ENCODE measurements around the gene PLEKHA6.

Gene PLEKHA6

GRCh38 chr1:204219971-204220616 is 139.6 kb downstream of the PLEKHA6 start:
- H3K4me3 ChIP-seq (ENCODE audit: low read length) = no peak overlapping the region
- H3K27me3 ChIP-seq (ENCODE audit: control insufficient read depth, insufficient read depth, low read length) = no peaks in the 10 kb centered on the region
- no peaks in the 10 kb centered on the region for H3K36me3 ChIP-seq (ENCODE audit: control insufficient read depth, low read depth, low read length)
- H3K9ac ChIP-seq (ENCODE audit: low read length) = no peak overlapping the region
- no peaks in the 10 kb centered on the region for H3K4me1 ChIP-seq (ENCODE audit: control insufficient read depth, low read depth, low read length)
- H3K27ac ChIP-seq (ENCODE audit: low read length) = no peak overlapping the region
- H3K9me3 ChIP-seq (ENCODE audit: control insufficient read depth, low read depth, low read length) = no peaks in the 10 kb centered on the region

GRCh38 chr1:204218552-204218951 is 141.2 kb downstream of the PLEKHA6 start:
- Histone ChIP-seq H3K27me3 (ENCODE audit: control insufficient read depth, insufficient read depth, low read length) (no peaks in the 10 kb centered on the region), H3K9ac (ENCODE audit: low read length) (no peak overlapping the region)

GRCh38 chr1:204217648-204218000 is 142.1 kb downstream of the PLEKHA6 start:
- Histone ChIP-seq H3K4me1 (ENCODE audit: control insufficient read depth, low read depth, low read length) (peaks cover 3% of the 10 kb centered on the region), H3K27me3 (ENCODE audit: control insufficient read depth, insufficient read depth, low read length) (no peaks in the 10 kb centered on the region), H3K27ac (ENCODE audit: low read length) (no peak overlapping the region), H3K36me3 (ENCODE audit: control insufficient read depth, low read depth, low read length) (no peaks in the 10 kb centered on the region), H3K9me3 (ENCODE audit: control insufficient read depth, low read depth, low read length) (no peaks in the 10 kb centered on the region), H3K9ac (ENCODE audit: low read length) (no peak overlapping the region), H3K4me3 (ENCODE audit: low read length) (no peak overlapping the region)

More at GRCh38 chr1:204218552-204218951, 141.2 kb downstream of the PLEKHA6 start:
- Histone ChIP-seq H3K36me3 (ENCODE audit: control insufficient read depth, low read depth, low read length) (no peaks in the 10 kb centered on the region), H3K4me3 (ENCODE audit: low read length) (no peak overlapping the region), H3K9me3 (ENCODE audit: control insufficient read depth, low read depth, low read length) (no peaks in the 10 kb centered on the region), H3K4me1 (ENCODE audit: control insufficient read depth, low read depth, low read length) (peaks cover 3% of the 10 kb centered on the region), H3K27ac (ENCODE audit: low read length) (no peak overlapping the region)

- Histone ChIP-seq H3K36me3 (ENCODE audit: control insufficient read depth, low read depth, low read length) (no peaks in the 10 kb centered on the region), H3K27me3 (ENCODE audit: control insufficient read depth, insufficient read depth, low read length) (no peaks in the 10 kb centered on the region), H3K27ac (ENCODE audit: low read length) (no peak overlapping the region), H3K9me3 (ENCODE audit: control insufficient read depth, low read depth, low read length) (no peaks in the 10 kb centered on the region), H3K4me3 (ENCODE audit: low read length) (no peak overlapping the region), H3K4me1 (ENCODE audit: control insufficient read depth, low read depth, low read length) (peaks cover 3% of the 10 kb centered on the region), H3K9ac (ENCODE audit: low read length) (no peak overlapping the region)
These were observed 142.7 kb downstream of the PLEKHA6 start for GRCh38 chr1:204216880-204217647.

- no peak overlapping the region for H3K27ac ChIP-seq (ENCODE audit: low read length)
- no peaks in the 10 kb centered on the region for H3K9me3 ChIP-seq (ENCODE audit: control insufficient read depth, low read depth, low read length)
- H3K36me3 ChIP-seq (ENCODE audit: control insufficient read depth, low read depth, low read length) = no peaks in the 10 kb centered on the region
- no peak overlapping the region for H3K4me3 ChIP-seq (ENCODE audit: low read length)
- peaks cover 3% of the 10 kb centered on the region for H3K4me1 ChIP-seq (ENCODE audit: control insufficient read depth, low read depth, low read length)
- H3K27me3 ChIP-seq (ENCODE audit: control insufficient read depth, insufficient read depth, low read length) = no peaks in the 10 kb centered on the region
- H3K9ac ChIP-seq (ENCODE audit: low read length) = no peak overlapping the region
These were observed 143.5 kb downstream of the PLEKHA6 start for GRCh38 chr1:204216236-204216635.

- Histone ChIP-seq H3K9ac (ENCODE audit: low read length) (no peak within 1 kb of the TSS), H3K4me3 (ENCODE audit: low read length) (peak within 1 kb of the TSS; percentile 76), H3K27me3 (ENCODE audit: control insufficient read depth, insufficient read depth, low read length) (no peaks in the 10 kb centered on the region), H3K9me3 (ENCODE audit: control insufficient read depth, low read depth, low read length) (no peaks in the 10 kb centered on the region), H3K36me3 (ENCODE audit: control insufficient read depth, low read depth, low read length) (no peaks in the 10 kb centered on the region), H3K27ac (ENCODE audit: low read length) (no peak within 1 kb of the TSS), H3K4me1 (ENCODE audit: control insufficient read depth, low read depth, low read length) (peaks cover 3% of the 10 kb centered on the region)
These were observed 145.8 kb downstream of the PLEKHA6 start, which contains the start of gene GOLT1A for GRCh38 chr1:204213668-204214662. GOLT1A (minus strand) TSS chr1:204213988; CDS start chr1:204213906, 82 bp downstream.

GRCh38 chr1:204212715-204213114 is 147.0 kb downstream of the PLEKHA6 start:
- no peak overlapping the region for H3K9ac ChIP-seq (ENCODE audit: low read length)
- H3K27ac ChIP-seq (ENCODE audit: low read length) = no peak overlapping the region
- no peaks in the 10 kb centered on the region for H3K27me3 ChIP-seq (ENCODE audit: control insufficient read depth, insufficient read depth, low read length)
- H3K9me3 ChIP-seq (ENCODE audit: control insufficient read depth, low read depth, low read length) = no peaks in the 10 kb centered on the region
- no peak overlapping the region for H3K4me3 ChIP-seq (ENCODE audit: low read length)
- peaks cover 3% of the 10 kb centered on the region for H3K4me1 ChIP-seq (ENCODE audit: control insufficient read depth, low read depth, low read length)
- H3K36me3 ChIP-seq (ENCODE audit: control insufficient read depth, low read depth, low read length) = no peaks in the 10 kb centered on the region

DNA sequence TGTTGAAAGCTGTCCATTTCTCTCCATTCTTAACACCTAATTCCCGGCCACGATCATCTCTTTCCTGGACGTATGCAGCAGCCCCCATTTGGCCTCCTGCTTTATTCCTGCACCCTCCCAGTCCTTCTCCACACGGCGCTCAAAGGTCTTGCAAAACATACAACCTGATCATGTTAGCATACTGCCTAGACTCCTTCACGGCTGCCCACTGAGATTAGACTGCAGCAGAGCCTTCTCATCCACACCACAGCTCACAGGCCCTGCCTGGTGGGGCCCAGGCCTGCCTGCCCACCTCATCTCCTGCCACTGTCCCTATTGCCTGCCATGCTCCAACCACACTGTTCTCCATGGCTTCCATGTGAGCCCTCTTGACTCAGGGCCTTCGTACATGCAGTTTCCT is 148.7 kb downstream of the PLEKHA6 start:
- no peak overlapping the region for H3K4me3 ChIP-seq (ENCODE audit: low read length)
- H3K27me3 ChIP-seq (ENCODE audit: control insufficient read depth, insufficient read depth, low read length) = no peaks in the 10 kb centered on the region
- no peak overlapping the region for H3K27ac ChIP-seq (ENCODE audit: low read length)
- no peak overlapping the region for H3K9ac ChIP-seq (ENCODE audit: low read length)
- peaks cover 3% of the 10 kb centered on the region for H3K4me1 ChIP-seq (ENCODE audit: control insufficient read depth, low read depth, low read length)
- no peaks in the 10 kb centered on the region for H3K9me3 ChIP-seq (ENCODE audit: control insufficient read depth, low read depth, low read length)
- H3K36me3 ChIP-seq (ENCODE audit: control insufficient read depth, low read depth, low read length) = no peaks in the 10 kb centered on the region

- Histone ChIP-seq H3K36me3 (ENCODE audit: control insufficient read depth, low read depth, low read length) (no peaks in the 10 kb centered on the region), H3K27ac (ENCODE audit: low read length) (no peak overlapping the region), H3K4me3 (ENCODE audit: low read length) (no peak overlapping the region), H3K9ac (ENCODE audit: low read length) (no peak overlapping the region), H3K9me3 (ENCODE audit: control insufficient read depth, low read depth, low read length) (no peaks in the 10 kb centered on the region), H3K27me3 (ENCODE audit: control insufficient read depth, insufficient read depth, low read length) (no peaks in the 10 kb centered on the region), H3K4me1 (ENCODE audit: control insufficient read depth, low read depth, low read length) (no peaks in the 10 kb centered on the region)
These were observed 152.6 kb downstream of the PLEKHA6 start for GRCh38 chr1:204207136-204207616.

- Histone ChIP-seq H3K27ac (ENCODE audit: low read length) (no peak overlapping the region), H3K4me1 (ENCODE audit: control insufficient read depth, low read depth, low read length) (no peaks in the 10 kb centered on the region), H3K27me3 (ENCODE audit: control insufficient read depth, insufficient read depth, low read length) (no peaks in the 10 kb centered on the region), H3K36me3 (ENCODE audit: control insufficient read depth, low read depth, low read length) (no peaks in the 10 kb centered on the region), H3K9ac (ENCODE audit: low read length) (no peak overlapping the region), H3K4me3 (ENCODE audit: low read length) (no peak overlapping the region), H3K9me3 (ENCODE audit: control insufficient read depth, low read depth, low read length) (no peaks in the 10 kb centered on the region)
These were observed 153.6 kb downstream of the PLEKHA6 start for GRCh38 chr1:204206121-204206520.

DNA sequence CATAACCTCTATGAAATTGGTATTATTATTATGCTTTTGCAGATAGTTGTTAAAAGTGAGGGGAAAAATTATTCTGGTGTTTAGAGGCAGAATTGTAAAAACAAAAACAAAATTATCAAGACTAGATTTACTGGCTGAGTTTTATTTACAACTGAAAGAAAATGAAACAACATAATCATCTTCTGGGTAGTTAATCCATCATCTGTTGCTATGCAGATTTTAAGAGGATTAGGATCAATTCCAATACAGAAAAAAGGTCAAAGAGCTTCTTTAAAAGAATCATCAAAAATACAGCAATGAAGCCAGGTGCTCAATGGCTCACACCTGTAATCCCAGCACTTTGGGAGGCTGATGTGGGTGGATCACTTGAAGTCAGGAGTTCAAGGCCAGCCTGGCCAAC is 154.2 kb downstream of the PLEKHA6 start:
- no peak overlapping the region for H3K4me3 ChIP-seq (ENCODE audit: low read length)
- H3K9ac ChIP-seq (ENCODE audit: low read length) = no peak overlapping the region
- no peaks in the 10 kb centered on the region for H3K4me1 ChIP-seq (ENCODE audit: control insufficient read depth, low read depth, low read length)
- H3K27me3 ChIP-seq (ENCODE audit: control insufficient read depth, insufficient read depth, low read length) = no peaks in the 10 kb centered on the region
- no peaks in the 10 kb centered on the region for H3K9me3 ChIP-seq (ENCODE audit: control insufficient read depth, low read depth, low read length)
- H3K36me3 ChIP-seq (ENCODE audit: control insufficient read depth, low read depth, low read length) = no peaks in the 10 kb centered on the region
- H3K27ac ChIP-seq (ENCODE audit: low read length) = no peak overlapping the region
